ENCODE results near the gene SLC12A7.
A peak's percentile ranks its signal among the peaks of the same experiment; 100 is the strongest.

DNA sequence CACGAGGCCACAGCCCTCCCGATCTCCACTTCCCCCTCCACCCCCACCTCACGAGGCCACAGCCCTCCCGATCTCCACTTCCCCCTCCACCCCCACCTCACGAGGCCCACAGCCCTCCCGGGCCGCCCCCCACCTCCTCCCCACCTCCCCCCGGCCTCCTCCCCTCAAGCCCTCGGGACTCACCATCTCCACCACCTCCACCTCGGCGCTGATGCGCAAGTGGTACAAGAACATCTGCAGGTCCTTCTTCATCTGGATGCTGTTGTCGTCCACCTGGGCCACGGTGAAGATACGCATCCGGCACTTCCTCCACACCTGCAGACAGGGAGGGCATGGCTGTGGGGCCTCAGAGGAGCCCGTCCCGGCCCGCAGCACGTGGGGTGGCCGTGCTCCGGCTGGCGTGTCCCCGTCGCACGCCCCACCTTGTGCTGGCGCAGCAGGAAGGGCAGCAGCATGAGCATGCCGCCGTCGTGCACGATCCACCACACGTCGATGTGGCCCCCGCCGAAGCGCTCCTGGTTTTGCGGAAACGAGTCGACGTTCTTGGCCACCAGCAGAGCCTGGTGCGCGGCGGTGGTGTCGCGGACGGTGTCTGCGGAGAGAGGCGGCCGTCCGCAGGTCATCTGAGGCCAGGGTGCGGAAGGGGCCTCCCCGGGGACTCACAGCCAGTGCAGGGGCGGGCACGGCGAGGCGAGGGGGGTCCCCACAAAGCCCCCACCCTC lies 48.0 kb downstream of the SLC12A7 start:
- TF ChIP-seq, protein P1, sequence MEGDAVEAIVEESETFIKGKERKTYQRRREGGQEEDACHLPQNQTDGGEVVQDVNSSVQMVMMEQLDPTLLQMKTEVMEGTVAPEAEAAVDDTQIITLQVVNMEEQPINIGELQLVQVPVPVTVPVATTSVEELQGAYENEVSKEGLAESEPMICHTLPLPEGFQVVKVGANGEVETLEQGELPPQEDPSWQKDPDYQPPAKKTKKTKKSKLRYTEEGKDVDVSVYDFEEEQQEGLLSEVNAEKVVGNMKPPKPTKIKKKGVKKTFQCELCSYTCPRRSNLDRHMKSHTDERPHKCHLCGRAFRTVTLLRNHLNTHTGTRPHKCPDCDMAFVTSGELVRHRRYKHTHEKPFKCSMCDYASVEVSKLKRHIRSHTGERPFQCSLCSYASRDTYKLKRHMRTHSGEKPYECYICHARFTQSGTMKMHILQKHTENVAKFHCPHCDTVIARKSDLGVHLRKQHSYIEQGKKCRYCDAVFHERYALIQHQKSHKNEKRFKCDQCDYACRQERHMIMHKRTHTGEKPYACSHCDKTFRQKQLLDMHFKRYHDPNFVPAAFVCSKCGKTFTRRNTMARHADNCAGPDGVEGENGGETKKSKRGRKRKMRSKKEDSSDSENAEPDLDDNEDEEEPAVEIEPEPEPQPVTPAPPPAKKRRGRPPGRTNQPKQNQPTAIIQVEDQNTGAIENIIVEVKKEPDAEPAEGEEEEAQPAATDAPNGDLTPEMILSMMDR (IDR thresholded peaks at IDR 0.05 in 8 of 11, conservative IDR thresholded peaks at IDR 0.05 in 3 of 11) = no peak
- TF ChIP-seq POLR2A (IDR thresholded peaks at IDR 0.05) = no peak
- peak in 2 of 3 donors; percentile 11 to 60 for TF ChIP-seq POLR2AphosphoS5 (IDR thresholded peaks at IDR 0.05)

All from spleen (tissue), 7 donors.